GM21360 (cell line): ENCODE measurements around the gene GJC1.

Experiments
- ATAC-seq: cut with Tn5 transposase; IDR thresholded peaks from one replicate; pipeline ENCODE4 v1.9.1; 2021; ENCODE audit warnings: mild to moderate bottlenecking, moderate library complexity; ENCODE audit not compliant: unreplicated experiment

Gene GJC1

DNA sequence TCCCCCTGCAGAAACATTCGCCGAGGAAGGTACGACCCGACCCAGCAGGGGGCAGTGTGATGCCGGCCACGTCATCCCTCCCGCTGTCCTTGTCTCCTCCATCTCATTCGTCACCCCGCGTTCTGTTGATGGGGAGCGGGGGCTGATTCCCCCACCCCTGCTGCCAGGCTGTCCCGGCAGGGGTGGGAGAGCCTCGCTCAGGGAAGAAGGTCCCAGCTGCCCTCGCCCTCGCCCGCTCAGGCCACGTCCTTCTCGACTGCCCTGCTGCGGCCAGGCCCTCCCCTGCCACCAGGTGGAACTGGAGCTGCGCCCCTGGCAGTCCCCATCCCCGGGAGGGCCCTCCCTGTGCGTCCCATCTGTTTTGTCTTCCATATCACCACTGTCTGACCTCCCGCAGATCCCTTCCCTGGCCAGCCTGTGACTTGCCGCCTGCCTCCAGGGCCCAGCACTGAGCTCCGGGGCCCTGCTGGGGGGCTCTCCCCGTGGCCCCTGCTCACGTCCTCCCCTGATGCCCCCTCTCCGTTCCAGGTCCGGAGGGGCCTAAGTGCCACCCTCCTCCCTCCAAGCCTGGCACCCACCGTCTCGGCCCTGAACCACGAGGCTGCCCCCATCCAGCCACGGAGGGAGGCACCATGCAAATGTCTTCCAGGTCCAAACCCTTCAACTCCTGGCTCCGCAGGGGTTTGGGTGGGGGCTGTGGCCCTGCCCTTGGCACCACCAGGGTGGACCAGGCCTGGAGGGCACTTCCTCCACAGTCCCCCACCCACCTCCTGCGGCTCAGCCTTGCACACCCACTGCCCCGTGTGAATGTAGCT, 50.7 kb downstream of the GJC1 start:
- ATAC-seq: no peak

GRCh38 chr17:44778656-44779210, 51.4 kb downstream of the GJC1 start:
- no peak for ATAC-seq

DNA sequence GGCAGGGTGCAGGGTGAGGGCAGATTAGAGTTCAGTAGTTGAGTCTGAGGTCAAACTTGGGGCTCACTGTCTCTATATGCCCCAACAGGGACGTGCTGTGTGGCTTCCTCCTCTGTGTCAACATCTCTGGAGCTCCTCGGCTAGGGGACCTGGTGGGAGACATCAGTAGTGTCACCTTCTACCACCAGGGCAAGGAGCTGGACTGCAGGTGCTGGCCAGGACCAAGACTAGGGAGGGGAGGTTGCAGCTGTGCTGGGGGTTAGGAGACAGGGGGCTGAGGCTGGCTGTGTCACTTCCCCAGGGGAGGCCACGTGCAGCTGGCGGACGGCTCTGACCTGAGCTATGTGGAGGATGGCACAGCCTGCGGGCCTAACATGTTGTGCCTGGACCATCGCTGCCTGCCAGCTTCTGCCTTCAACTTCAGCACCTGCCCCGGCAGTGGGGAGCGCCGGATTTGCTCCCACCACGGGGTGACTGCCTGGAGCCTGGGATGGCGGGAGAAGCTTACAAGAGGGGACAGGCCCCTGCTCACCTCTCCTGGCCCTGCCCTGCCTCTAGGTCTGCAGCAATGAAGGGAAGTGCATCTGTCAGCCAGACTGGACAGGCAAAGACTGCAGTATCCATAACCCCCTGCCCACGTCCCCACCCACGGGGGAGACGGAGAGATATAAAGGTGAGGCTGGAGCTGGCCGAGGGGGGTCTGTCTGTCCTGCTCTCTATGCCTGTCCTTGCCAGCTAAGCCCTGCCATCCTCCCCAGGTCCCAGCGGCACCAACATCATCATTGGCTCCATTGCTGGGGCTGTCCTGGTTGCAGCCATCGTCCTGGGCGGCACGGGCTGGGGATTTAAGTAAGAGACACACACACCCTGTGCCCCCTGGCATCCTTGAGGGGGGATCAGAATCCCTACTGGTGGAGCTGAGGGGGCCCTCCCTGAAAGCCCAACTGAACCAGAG, 52.4 kb downstream of the GJC1 start:
- no peak for ATAC-seq

DNA sequence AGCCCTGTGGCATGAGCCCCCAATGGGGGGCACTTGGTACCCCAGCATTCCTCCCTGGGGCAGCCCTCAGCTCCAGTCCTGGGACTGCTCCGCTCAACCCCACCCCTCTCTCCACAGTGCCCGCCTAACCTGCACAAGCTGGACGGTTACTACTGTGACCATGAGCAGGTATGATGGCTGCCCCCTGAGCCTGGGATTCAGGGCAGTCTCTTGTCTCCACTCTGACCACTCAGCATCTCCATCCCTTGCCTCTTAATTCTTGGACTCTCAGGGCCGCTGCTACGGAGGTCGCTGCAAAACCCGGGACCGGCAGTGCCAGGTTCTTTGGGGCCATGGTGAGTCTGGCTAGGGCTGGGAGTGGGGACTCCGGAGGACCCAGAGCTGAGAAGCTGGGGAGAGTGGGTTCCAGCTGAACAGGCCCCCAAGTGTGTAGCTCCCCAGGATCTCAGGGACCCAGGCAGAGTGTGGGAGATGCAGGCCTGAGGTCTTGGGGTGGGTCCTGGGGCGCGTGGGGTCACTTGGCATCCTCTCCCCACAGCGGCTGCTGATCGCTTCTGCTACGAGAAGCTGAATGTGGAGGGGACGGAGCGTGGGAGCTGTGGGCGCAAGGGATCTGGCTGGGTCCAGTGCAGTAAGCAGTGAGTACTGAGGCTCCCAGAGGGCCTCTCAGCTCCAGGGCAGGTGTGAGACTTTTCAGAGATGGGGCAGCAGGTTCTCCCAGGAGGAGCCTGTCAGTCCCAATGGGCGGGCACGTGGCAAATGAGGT, 53.3 kb downstream of the GJC1 start:
- no peak for ATAC-seq

GRCh38 chr17:44775838-44776621, 54.1 kb downstream of the GJC1 start:
- no peak for ATAC-seq

DNA sequence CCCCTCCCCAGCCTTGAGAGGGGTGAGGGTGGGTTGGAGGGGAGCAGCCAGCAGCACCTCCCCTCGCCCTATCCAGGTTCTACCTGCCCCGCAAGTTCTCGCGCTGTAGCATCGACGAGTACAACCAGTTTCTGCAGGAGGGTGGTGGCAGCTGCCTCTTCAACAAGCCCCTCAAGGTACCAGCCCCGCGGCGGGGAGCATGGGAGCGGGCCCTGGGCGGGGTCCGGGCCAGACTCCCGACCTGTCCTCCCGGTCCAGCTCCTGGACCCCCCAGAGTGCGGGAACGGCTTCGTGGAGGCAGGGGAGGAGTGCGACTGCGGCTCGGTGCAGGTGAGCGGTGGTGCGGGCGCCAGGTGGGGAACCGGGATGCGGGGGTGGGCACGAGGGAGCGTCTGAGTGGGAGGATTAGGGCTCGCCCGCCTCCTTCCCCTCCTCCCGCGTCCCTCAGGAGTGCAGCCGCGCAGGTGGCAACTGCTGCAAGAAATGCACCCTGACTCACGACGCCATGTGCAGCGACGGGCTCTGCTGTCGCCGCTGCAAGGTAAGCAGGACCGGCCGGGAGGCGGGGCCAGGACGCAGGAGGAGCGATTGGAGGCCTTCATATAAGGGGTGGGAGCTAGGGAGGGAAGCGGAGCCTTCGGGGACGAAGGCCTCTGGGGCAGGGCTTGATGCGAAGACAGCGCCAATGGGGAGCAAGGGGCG, 54.8 kb downstream of the GJC1 start:
- peak; percentile 84 for ATAC-seq

GRCh38 chr17:44774271-44775135, 55.6 kb downstream of the GJC1 start:
- ATAC-seq: no peak

DNA sequence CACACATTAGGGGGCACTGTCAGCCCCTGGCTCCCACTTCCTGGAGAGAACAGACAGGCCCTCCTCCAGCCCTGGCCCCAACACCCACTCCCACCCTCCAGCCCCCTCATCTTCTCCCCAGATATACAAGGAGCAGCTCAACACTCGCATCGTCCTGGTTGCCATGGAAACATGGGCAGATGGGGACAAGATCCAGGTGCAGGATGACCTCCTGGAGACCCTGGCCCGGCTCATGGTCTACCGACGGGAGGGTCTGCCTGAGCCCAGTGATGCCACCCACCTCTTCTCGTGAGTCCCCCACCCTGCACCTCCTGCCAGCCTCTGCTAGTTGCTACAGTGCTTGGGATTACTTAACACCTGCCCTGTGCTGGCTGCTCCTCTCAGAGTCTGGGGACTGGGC, 56.9 kb downstream of the GJC1 start:
- no peak for ATAC-seq

- no peak for ATAC-seq
These were observed 57.6 kb downstream of the GJC1 start for GRCh38 chr17:44772308-44773045.

- no peak for ATAC-seq
These were observed 59.7 kb downstream of the GJC1 start for GRCh38 chr17:44770166-44770925.

DNA sequence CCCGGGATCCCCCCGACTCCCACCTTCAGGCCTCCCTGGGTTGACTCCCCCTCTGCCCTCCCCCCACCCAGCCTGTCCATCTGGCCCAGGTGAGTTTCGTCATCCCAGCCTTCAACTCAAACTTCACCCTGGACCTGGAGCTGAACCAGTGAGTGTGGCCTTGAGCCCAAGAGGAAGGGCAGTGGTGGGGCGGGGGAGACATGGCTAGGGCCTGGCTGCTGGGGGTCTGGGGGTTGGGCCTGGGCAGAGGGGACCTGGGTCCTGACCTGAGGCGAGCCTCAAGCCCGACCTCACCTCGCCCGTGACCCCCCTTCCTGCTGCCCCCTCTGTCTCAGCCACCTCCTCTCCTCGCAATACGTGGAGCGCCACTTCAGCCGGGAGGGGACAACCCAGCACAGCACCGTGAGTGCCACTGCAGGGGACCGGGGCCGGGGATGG, 60.4 kb downstream of the GJC1 start:
- ATAC-seq: no peak

GRCh38 chr17:44769230-44769629, 60.9 kb downstream of the GJC1 start:
- ATAC-seq: no peak

DNA sequence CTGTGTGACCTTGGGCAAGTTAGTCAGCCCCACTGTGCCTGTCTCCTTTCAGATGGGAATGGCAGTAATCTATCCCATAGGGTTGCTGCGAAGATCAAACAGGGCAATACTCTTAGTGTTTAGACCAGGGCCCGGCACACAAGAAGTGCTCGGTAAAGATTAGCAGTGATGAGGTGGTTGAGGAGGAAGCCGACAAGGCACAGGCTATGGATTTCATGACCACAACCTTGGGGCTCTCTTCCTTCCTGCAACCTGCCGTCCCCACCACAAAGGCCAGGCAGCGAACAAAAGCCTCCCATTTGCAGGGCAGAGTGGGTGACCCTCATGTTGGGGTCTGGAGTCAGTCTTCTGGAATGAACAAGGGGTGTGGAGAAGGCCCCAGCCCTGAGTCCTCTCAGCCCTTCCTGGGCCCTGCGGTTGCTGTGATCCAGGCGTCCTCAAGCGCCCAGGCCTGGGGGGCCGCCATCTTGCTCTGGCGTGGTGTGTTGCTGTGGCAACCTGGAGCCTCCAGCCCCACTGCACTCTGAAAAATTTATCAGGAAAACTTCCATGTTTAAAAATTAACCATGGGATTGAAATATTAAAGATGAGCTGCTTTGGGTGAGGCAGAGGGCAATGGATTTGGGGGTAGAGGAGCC, 61.5 kb downstream of the GJC1 start:
- ATAC-seq: no peak

DNA sequence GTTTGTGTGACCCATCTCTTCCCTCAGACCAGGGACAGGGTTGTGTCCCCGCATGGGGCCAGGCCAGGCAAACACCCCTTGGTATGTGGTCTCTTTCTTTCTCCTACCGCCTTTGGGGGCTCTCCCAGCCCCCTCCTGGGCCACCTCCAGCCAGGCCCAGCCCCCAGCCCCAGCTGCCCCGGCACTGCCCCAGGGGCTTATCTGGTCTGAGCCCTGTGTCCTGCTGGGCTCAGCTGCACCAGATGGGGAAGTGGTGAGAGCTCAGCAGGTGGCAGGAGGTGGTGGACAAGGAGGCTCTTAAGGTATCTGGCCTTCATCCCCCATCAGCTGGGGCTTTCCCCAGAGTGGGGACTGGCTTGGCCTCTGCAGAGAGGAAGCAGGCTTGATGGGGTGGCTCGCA, 62.6 kb downstream of the GJC1 start:
- ATAC-seq: no peak

- ATAC-seq: no peak
These were observed 63.6 kb downstream of the GJC1 start for GRCh38 chr17:44766409-44767038.

DNA sequence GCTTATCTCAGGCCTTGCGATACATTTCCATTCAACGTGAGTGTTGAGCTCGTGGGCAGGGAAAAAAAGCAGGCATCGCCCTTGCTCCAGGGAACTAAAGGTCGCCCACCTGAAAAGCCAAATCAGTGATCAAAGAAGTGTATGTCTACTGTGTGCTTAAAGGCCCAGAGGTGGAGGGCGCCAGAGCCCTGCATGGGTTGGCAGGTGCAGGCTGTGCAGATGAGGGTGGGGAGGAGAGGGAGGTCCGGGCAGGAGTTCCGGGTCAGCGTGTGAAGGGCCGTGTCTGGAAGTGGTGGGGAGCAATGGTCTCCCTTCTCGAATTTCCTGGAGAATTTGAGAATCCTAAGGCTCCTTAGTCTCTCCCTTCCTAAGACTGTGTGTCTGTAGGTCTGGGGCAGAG, 64.1 kb downstream of the GJC1 start:
- ATAC-seq: no peak
